ENCODE results near the gene FKBP1B. TPM values are rescaled to one million over a fixed set of nuclear protein-coding genes. Genes with fewer than 3 reads are reported as not detected.

Gene FKBP1B
- total and polyA plus RNA-seq, 3 experiments from 2014 or later, result 2.5 to 5.3 (median 3.7) TPM

DNA sequence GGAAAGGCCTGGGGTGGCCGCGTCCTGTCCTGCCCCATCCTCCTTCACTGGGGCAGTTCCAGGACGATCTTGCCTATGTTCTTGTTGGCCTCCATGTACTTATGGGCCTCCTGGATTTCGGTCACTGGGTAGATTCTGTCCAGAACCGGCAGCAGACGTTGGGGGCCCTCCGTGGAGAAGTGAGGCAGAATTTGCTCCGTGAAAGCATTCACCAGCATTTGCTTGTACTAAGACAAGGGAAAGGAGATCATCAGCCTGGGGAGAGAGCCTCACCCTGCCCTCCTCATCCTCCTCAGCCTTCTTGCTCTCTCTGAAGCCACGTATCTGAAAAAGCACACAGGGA is 28.0 kb downstream of the FKBP1B start:
- Histone ChIP-seq H3K36me3 (ENCODE audit: insufficient read depth, low read length) (peaks cover 10% of the 10 kb centered on the region), H3K27ac (ENCODE audit: low read depth, low read length) (peak overlapping the region; percentile 76), H3K9me3 (ENCODE audit: low read length) (no peaks in the 10 kb centered on the region), H3K27me3 (ENCODE audit: insufficient read depth, low read length, poor library complexity, severe bottlenecking) (no peaks in the 10 kb centered on the region), H3K4me1 (ENCODE audit: insufficient read depth, low read length) (peaks cover 23% of the 10 kb centered on the region), H3K4me3 (ENCODE audit: low read length) (peak overlapping the region; percentile 98)
- no peaks in the 10 kb centered on the region for H3K27me3 Mint-ChIP-seq
- peak overlapping the region; percentile 94 to 100 (median 99) for H3K4me3 Mint-ChIP-seq
- no peaks in the 10 kb centered on the region for H3K9me3 Mint-ChIP-seq
- peaks cover 0 to 45% (median 5%) of the 10 kb centered on the region in 3 donors for H3K36me3 Mint-ChIP-seq
- H3K27ac Mint-ChIP-seq, result peak overlapping the region; percentile 84 to 100 (median 97)
- peaks cover 25 to 41% (median 38%) of the 10 kb centered on the region in 3 donors for H3K4me1 Mint-ChIP-seq
- no peak for DNase-seq
- CTCF ChIA-PET, result interaction anchor here (1.7 kb wide), 1 partner anchor 151 kb away, joined by 27 read pairs; the partner anchor contains the start of gene ATAD2B
- POLR2A ChIA-PET, result interaction anchor here (1.2 to 2.0 kb wide), 2 partner anchors 29 to 151 kb away, joined by 7 to 41 read pairs; partner anchors contain the start of gene ATAD2B

DNA sequence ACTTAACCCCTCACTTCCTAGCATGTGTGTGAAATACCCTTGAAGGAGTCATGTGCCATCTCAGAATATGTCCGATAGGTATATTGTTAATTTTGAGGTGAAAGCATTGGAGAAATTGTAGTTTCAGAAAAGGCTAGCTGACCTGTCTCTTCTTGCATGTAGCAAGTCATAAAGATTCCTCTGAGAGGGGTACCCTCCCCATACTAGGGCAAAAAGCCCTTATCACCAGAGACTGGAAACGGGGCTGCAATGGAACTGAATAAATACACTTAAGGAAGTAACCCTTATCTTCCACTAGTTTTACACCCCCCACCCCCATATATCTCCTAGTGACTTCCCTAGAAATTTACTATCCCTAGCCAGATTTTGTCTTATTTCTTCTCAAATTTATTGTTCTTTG is 28.3 kb downstream of the FKBP1B start:
- H3K9me3 Mint-ChIP-seq, result no peaks in the 10 kb centered on the region
- Histone ChIP-seq H3K27ac (ENCODE audit: low read depth, low read length) (no peak overlapping the region), H3K9me3 (ENCODE audit: low read length) (no peaks in the 10 kb centered on the region), H3K4me3 (ENCODE audit: low read length) (peak overlapping the region; percentile 98), H3K27me3 (ENCODE audit: insufficient read depth, low read length, poor library complexity, severe bottlenecking) (no peaks in the 10 kb centered on the region), H3K4me1 (ENCODE audit: insufficient read depth, low read length) (peaks cover 23% of the 10 kb centered on the region), H3K36me3 (ENCODE audit: insufficient read depth, low read length) (peaks cover 6% of the 10 kb centered on the region)
- ChIA-PET POLR2A (no interaction called here), CTCF (interaction anchor here (1.3 kb wide), 1 partner anchor 26 kb away, joined by 3 read pairs; no protein-coding TSS in a partner anchor)
- H3K27me3 Mint-ChIP-seq, result no peaks in the 10 kb centered on the region
- peaks cover 24 to 38% (median 36%) of the 10 kb centered on the region in 3 donors for H3K4me1 Mint-ChIP-seq
- no peak for DNase-seq
- peak overlapping the region in 6 of 8 donors; percentile 84 to 100 (median 98) for H3K27ac Mint-ChIP-seq
- peak overlapping the region; percentile 94 to 100 (median 99) for H3K4me3 Mint-ChIP-seq
- H3K36me3 Mint-ChIP-seq, result peaks cover 0 to 41% (median 3%) of the 10 kb centered on the region in 3 donors

DNA sequence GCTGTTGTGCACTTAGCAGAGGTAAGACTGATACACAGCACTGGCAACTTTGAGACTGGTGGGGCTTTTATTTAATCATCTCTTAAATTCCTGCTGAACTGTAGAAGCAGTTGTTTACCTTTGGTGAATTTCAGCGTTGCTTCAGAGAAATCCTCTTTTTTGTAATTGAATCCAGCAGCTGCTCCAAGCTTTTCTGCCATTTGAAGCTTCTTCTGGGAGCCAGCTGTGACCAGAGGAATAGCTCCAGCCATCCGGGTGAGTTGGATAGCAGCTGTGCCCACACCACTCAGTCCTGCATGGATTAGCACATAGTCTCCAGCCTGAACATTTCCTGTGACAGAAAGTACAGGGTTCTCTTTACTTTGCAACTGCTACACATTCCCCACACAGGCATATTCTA is 31.2 kb downstream of the FKBP1B start:
- H3K36me3 ChIP-seq (ENCODE audit: insufficient read depth, low read length), result no peaks in the 10 kb centered on the region
- Mint-ChIP-seq H3K4me3 (no peak overlapping the region), H3K36me3 (peaks cover 0 to 25% (median 3%) of the 10 kb centered on the region in 3 donors), H3K27me3 (no peaks in the 10 kb centered on the region), H3K9me3 (no peaks in the 10 kb centered on the region), H3K27ac (no peak overlapping the region), H3K4me1 (peaks cover 17 to 35% (median 34%) of the 10 kb centered on the region in 3 donors)
- POLR2A ChIA-PET, result no interaction called here
- no peak for DNase-seq
- peaks cover 25% of the 10 kb centered on the region for H3K4me1 ChIP-seq (ENCODE audit: insufficient read depth, low read length)
- CTCF ChIA-PET, result interaction anchor here (1.8 to 5.2 kb wide), 2 partner anchors 30 to 154 kb away, joined by 5 to 48 read pairs; partner anchors contain the start of gene ATAD2B
- H3K27me3 ChIP-seq (ENCODE audit: insufficient read depth, low read length, poor library complexity, severe bottlenecking), result no peaks in the 10 kb centered on the region
- H3K4me3 ChIP-seq (ENCODE audit: low read length), result no peak overlapping the region
- H3K9me3 ChIP-seq (ENCODE audit: low read length), result no peaks in the 10 kb centered on the region
- H3K27ac ChIP-seq (ENCODE audit: low read depth, low read length), result no peak overlapping the region

DNA sequence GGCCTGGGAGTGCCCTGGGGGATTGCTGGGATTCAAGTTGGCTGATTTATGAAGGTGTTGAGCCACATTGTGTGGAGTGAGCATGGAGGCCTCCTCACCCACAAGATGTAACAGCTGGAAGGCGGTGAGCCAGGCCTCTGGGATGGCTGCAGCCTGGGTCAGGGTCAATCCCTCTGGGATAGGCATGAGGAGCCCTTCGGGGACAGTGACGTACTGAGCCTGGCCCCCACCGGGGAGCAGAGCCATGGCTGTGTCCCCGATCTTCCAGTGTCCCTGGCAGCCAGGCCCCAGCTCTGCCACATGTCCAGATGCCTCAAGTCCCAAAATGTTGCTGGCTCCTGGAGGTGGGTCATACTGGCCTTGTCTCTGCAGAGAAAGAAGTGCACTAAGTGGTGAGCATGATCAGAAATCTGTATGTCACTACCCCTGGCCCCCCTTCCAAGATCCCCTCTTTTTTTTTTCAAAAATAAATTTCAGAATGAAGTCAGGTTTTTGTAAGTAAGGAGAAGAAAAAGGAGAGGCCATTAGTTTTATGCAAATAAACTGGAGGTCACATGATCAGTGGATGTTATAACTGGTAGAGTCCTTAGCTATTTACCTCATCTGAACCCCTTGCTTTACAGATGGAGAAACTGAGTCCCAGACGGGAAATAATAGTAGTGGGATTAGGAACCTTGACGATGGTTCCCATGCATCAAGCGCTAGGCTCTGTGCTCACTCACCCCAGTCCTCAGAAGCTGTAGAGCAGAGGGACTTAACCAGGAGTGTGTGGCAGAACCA is 33.4 kb downstream of the FKBP1B start:
- peaks cover 8 to 22% (median 21%) of the 10 kb centered on the region in 3 donors for H3K4me1 Mint-ChIP-seq
- Histone ChIP-seq H3K4me3 (ENCODE audit: low read length) (no peak overlapping the region), H3K9me3 (ENCODE audit: low read length) (no peaks in the 10 kb centered on the region), H3K27ac (ENCODE audit: low read depth, low read length) (peak overlapping the region; percentile 34), H3K36me3 (ENCODE audit: insufficient read depth, low read length) (no peaks in the 10 kb centered on the region), H3K27me3 (ENCODE audit: insufficient read depth, low read length, poor library complexity, severe bottlenecking) (no peaks in the 10 kb centered on the region), H3K4me1 (ENCODE audit: insufficient read depth, low read length) (peaks cover 15% of the 10 kb centered on the region)
- H3K9me3 Mint-ChIP-seq, result no peaks in the 10 kb centered on the region
- no peaks in the 10 kb centered on the region for H3K27me3 Mint-ChIP-seq
- H3K36me3 Mint-ChIP-seq, result peaks cover 3 to 27% (median 4%) of the 10 kb centered on the region in 3 donors
- ChIA-PET POLR2A (interaction anchor here (0.8 to 2.5 kb wide), 2 partner anchors 156 to 258 kb away, joined by 3 to 20 read pairs; partner anchors contain the start of gene ATAD2B), CTCF (interaction anchor here (0.7 to 5.2 kb wide), 18 partner anchors 9 to 262 kb away, joined by 3 to 48 read pairs (median 5); partner anchors contain the start of genes ATAD2B, FKBP1B and WDCP)
- H3K27ac Mint-ChIP-seq, result peak overlapping the region in 2 of 8 donors; percentile 17 to 87
- H3K4me3 Mint-ChIP-seq, result peak overlapping the region in 6 of 7 donors; percentile 8 to 88 (median 71)
- no peak for DNase-seq

DNA sequence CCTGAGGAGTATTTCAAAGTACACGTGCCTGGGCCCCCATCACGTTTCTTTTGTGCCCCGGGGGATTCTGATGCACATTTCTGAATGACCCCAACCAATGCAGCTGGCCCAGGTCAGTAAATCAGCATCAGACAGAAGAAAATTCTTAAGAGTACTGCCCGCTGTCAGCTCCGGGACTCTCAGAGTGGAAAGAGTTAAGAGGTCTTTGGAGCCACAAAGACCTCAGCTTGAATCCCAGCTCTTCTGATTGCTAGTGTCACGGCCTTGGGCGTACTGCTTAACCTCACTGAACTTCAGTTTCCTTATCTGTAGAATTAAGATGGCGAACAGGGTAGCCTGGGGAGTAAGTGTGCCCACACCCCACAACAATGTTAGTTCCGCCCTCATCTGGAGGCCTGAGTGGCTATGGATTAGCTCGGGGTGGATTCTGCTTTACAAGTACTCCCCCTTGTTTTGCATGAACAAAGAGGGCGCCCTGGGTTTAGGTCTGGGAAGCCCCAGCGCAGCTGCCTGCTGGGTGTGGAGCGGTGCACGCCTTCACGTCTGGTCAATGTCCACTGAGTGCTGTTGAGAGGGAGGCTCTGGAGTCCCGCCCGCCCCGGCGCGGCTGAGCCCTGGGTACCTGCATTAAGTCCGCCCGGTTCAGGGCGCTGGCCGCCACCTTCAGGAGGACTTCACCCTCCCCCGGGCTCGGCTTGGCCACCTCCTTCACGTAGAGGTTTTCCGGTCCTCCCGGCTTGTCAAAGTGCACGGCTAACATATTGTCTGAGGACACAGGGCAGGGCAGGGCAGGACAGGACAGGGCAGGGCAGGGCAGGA is 34.2 kb downstream of the FKBP1B start:
- Mint-ChIP-seq H3K9me3 (no peaks in the 10 kb centered on the region), H3K36me3 (peaks cover 3 to 28% (median 4%) of the 10 kb centered on the region in 3 donors), H3K4me3 (peak overlapping the region; percentile 59 to 88 (median 83)), H3K4me1 (peaks cover 8 to 20% (median 18%) of the 10 kb centered on the region in 3 donors), H3K27me3 (no peaks in the 10 kb centered on the region), H3K27ac (peak overlapping the region; percentile 18 to 88 (median 74))
- DNase-seq, result peak in 1 of 5 donors; percentile 62
- CTCF ChIA-PET, result interaction anchor here (0.7 to 5.2 kb wide), 35 partner anchors 8 to 279 kb away, joined by 3 to 48 read pairs (median 4); partner anchors contain the start of genes ATAD2B, FKBP1B, SF3B6 and WDCP
- H3K27me3 ChIP-seq (ENCODE audit: insufficient read depth, low read length, poor library complexity, severe bottlenecking), result no peaks in the 10 kb centered on the region
- POLR2A ChIA-PET, result interaction anchor here (0.8 to 2.5 kb wide), 3 partner anchors 36 to 259 kb away, joined by 3 to 20 read pairs (median 4); partner anchors contain the start of gene ATAD2B
- H3K27ac ChIP-seq (ENCODE audit: low read depth, low read length), result peak overlapping the region; percentile 34
- H3K4me3 ChIP-seq (ENCODE audit: low read length), result peak overlapping the region; percentile 67
- peaks cover 14% of the 10 kb centered on the region for H3K4me1 ChIP-seq (ENCODE audit: insufficient read depth, low read length)
- H3K9me3 ChIP-seq (ENCODE audit: low read length), result no peaks in the 10 kb centered on the region
- no peaks in the 10 kb centered on the region for H3K36me3 ChIP-seq (ENCODE audit: insufficient read depth, low read length)

DNA sequence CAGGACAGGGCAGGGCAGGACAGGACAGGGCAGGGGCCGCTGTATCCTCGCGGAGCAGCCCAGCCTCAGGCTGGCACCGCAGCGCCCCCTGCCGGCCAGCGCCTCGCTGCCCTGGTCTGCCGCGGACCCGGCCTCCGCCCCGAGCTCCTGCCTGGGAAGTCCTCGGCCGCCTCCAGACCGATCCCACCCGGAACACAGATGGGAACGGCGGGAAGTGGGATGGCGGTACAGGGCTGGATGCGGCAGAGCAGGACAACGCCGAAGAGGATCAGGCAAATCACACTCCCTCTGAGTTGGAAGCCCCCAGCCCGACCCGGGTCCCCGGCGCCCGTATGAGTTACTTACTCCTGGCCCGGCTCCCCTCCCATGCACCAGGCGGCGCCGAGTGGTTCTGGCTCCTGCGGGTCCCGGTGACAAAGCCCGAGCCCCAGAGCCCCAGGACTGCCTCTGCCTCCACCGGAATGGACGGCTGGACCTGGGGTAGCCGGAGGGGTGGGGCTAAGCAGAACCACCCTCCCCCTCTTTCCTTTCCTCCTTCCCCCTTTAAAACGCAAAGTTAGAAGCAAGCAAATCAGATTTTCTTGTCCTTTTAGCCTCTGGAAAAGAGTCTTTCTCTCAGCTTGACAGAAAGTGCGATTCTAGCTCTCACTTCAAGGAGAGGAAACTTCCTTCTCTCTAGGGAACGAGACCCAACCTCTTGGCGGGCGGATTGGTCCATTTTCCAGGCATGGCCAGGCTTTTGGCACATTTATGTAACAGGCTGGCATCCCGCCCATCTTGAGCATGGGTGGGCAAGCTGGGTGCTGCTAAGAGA is 35.1 kb downstream of the FKBP1B start, which contains the start of gene TP53I3:
Gene TP53I3 (minus strand): TSS at position 449 of the 814 bp plus-strand sequence. CDS start 508 bp downstream, outside the sequence.
- peak within 1 kb of the TSS; percentile 72 to 88 (median 83) for H3K4me3 Mint-ChIP-seq
- peak; percentile 76 to 83 (median 80) for DNase-seq
- H3K27me3 Mint-ChIP-seq, result no peaks in the 10 kb centered on the region
- Histone ChIP-seq H3K27ac (ENCODE audit: low read depth, low read length) (peak within 1 kb of the TSS; percentile 34), H3K27me3 (ENCODE audit: insufficient read depth, low read length, poor library complexity, severe bottlenecking) (no peaks in the 10 kb centered on the region), H3K36me3 (ENCODE audit: insufficient read depth, low read length) (no peaks in the 10 kb centered on the region), H3K4me1 (ENCODE audit: insufficient read depth, low read length) (peaks cover 14% of the 10 kb centered on the region), H3K4me3 (ENCODE audit: low read length) (peak within 1 kb of the TSS; percentile 67), H3K9me3 (ENCODE audit: low read length) (no peaks in the 10 kb centered on the region)
- H3K36me3 Mint-ChIP-seq, result peaks cover 4 to 27% (median 5%) of the 10 kb centered on the region in 3 donors
- peaks cover 8 to 20% (median 18%) of the 10 kb centered on the region in 3 donors for H3K4me1 Mint-ChIP-seq
- no peaks in the 10 kb centered on the region for H3K9me3 Mint-ChIP-seq
- POLR2A ChIA-PET, result interaction anchor here (0.6 to 2.5 kb wide), 3 partner anchors 37 to 230 kb away, joined by 3 to 20 read pairs (median 4); partner anchors contain the start of gene ATAD2B
- CTCF ChIA-PET, result interaction anchor here (0.6 to 5.2 kb wide), 36 partner anchors 8 to 297 kb away, joined by 3 to 48 read pairs (median 4); partner anchors contain the start of genes ATAD2B, FKBP1B, SF3B6 and WDCP
- peak within 1 kb of the TSS; percentile 18 to 88 (median 74) for H3K27ac Mint-ChIP-seq
